GM18505 (cell line): Measurements from ENCODE around the gene CIB1.
"Not testable (repeated sequence)": the region's sequence is repeated elsewhere in the genome, so short reads cannot be mapped to it uniquely, and the experiment has no call there.

Source experiments
- ATAC-seq: cut with Tn5 transposase; IDR thresholded peaks from one replicate; pipeline ENCODE4 v1.9.1; 2021; ENCODE audit not compliant: unreplicated experiment
- POLR2A ChIP-seq: IDR thresholded peaks from 4 replicates; pipeline ENCODE4 v1.6.1; 2011; ENCODE audit warnings: borderline replicate concordance; ENCODE audit not compliant: insufficient read depth, insufficient read length; ENCODE audit errors: extremely low read depth

The CIB1 gene

GRCh38 chr15:90190606-90191343 lies 43.0 kb downstream of the CIB1 start:
- TF ChIP-seq POLR2A, result peak; percentile 12
- ATAC-seq, result peak; percentile 38

GRCh38 chr15:90189781-90190467 lies 43.8 kb downstream of the CIB1 start:
- no peak for ATAC-seq
- no peak for TF ChIP-seq POLR2A

- no peak for ATAC-seq
- no peak for TF ChIP-seq POLR2A
These were observed 44.6 kb downstream of the CIB1 start for GRCh38 chr15:90188914-90189748.

GRCh38 chr15:90188065-90188464 lies 45.7 kb downstream of the CIB1 start:
- not testable (repeated sequence) for ATAC-seq

- TF ChIP-seq POLR2A, result no peak
- no peak for ATAC-seq
These were observed 46.4 kb downstream of the CIB1 start for GRCh38 chr15:90187257-90187868.

DNA sequence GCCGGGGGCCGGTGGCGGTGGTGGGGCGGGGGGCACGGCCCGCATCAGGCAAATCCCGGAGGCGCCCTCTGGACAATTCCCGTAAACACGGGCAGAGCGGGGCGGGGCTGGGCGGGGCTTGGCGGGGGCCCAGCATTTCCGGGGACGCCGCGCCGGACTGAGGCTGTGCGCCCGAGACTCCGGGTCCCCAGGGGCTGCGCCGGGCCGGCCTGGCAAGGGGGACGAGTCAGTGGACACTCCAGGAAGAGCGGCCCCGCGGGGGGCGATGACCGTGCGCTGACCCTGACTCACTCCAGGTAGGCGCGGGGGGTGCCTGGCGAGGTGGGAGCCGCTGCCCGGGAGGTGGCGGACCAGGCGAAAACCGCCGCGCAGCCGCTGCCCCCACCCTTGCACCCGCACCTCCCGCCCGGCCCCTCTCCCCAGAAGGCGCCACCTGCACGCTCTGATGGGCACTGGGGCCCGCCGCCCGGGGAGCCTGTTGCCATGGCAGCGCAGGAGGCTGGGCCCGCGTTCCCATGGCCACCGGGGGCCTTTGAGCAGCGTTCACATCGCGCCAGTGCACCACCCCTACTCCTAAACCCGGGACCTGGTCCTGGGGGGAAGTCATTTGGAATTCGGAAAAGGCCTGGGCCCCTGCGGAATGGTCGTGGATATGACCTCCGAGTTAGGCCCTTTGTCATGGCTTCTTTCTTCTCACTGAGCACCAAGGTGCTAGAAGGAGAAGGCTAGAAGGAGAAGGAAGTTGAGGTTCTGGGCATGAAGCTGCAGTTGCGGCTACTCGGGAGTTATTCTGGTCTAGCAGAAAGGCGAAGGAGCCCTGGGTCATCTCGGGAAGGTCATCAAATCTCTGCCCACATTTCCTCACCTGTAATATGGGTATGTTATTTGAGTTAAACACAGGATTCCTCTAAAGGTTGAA lies 48.7 kb downstream of the CIB1 start:
- ATAC-seq, result peak; percentile 74
- peak; percentile 43 for TF ChIP-seq POLR2A

- TF ChIP-seq POLR2A, result peak; percentile 79
- peak; percentile 42 for ATAC-seq
These were observed 49.5 kb downstream of the CIB1 start for GRCh38 chr15:90184119-90184785.

DNA sequence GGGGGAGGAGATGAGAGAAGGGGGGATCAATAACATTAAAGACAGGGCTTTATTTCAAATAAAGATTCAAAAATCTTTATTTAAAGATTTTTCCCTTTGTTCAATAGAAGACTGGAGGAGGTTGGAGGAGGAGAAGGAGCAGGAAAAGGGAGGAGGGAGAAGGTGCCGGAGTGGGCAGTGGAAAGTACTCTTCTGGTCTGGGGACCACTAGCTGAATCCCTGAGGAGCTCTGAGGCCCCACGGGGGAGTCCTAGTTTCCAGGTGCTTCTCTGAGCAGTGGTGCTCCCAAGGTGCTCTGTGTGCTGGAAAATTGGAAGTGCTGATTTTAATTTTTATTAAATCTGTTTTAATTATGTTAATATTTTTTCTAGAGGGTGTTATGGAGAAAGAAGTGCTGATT lies 52.0 kb downstream of the CIB1 start:
- ATAC-seq, result no peak
- TF ChIP-seq POLR2A, result no peak
